HG02943 (cell line): ENCODE data around the gene GYG1.
A peak's percentile ranks its signal among the peaks of the same experiment; 100 is the strongest.
"Not testable (repeated sequence)": the region's sequence is repeated elsewhere in the genome, so short reads cannot be mapped to it uniquely, and the experiment has no call there.

ENCODE experiments used
- ATAC-seq: cut with Tn5 transposase; IDR thresholded peaks from one replicate; pipeline ENCODE4 v1.9.1; 2021; ENCODE audit warnings: mild to moderate bottlenecking, low read depth, moderate library complexity; ENCODE audit not compliant: unreplicated experiment

The GYG1 gene

DNA sequence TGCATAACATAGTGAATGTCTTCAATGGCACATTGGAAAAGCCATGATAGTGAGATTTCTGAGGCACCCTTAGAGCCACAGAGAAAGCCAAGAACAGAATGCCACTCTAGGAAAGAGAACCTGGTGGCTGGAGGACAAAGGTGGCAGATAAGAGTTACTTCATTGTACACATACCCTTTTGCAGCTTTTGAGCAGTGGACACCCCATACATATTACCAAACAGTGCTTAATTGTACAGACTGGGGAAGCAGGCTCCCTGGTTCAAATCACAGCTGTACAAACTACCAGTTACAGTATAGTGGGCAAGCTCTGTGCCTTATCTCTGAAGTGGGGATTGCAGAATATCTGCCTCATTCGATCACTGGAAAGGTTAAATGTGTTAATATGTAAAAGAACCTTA, 10.1 kb upstream of the GYG1 start:
- no peak for ATAC-seq

DNA sequence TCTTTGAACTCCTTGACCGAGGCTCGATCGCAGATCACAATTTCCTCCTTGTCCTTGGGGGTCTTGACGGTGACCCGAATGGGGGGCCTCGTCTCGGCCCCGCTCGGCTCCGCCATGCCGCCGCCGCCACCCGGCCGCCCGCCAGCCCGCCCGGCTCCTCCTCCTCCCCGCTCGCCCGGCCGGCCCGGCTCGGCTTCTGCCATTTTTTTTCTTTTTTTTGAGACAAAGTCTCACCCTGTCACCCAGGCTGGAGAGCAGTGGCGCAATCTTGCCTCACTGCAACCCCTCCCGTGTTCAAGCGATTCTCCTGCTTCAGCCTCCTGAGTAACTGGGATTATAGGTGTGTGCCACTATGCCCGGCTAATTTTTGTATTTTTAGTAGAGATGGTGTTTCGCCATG, 3.8 kb upstream of the GYG1 start:
- ATAC-seq = not testable (repeated sequence)

DNA sequence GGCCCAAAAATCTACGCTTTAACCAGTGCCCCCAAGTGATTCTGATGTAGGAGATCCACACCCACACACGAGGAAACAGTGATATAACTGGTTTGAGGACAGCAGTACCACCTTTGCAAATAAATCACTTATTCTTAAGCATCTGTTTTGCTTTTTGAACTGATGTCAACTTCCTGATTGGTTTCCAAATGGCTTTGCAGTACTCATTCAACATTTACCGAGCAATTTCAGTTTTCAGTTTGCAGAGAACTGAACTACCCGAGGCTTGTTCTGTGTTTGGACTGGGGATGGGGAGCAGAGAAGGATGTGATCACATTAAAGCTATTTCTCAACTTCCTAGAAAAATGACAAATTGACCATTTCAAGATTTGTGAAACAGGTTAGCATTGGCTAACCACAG, 1.1 kb upstream of the GYG1 start:
- peak; percentile 39 for ATAC-seq

DNA sequence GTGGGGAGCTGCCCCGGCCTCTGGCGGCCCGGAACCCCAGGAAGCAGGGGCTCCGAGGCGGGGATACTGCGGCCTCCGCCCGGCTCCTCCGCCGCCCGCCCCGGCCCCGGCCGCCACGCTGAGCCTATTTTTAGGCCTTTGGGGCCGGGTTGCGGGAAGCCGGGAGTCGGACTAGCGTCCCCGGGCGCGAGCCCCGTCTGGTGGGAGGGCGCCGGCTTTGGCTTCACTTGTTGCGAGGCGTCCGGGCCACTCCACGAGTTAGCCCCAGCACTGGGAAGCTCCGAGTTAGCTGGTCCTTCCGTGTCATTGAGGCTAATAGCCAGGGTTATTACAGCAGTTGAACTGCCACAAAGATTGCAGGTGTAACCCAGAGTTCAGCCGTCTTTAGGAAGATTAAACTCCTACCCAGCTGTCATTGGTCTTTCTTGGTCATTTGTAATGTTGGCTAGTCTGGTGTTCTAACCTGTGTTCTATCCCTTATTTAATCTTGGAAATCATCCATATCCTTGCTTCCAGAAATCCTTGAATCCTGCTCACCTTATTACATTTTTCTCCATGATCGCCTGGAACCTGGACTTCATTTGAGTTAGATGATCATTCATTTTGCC, 791 bp downstream of the GYG1 start:
- ATAC-seq = peak; percentile 22

DNA sequence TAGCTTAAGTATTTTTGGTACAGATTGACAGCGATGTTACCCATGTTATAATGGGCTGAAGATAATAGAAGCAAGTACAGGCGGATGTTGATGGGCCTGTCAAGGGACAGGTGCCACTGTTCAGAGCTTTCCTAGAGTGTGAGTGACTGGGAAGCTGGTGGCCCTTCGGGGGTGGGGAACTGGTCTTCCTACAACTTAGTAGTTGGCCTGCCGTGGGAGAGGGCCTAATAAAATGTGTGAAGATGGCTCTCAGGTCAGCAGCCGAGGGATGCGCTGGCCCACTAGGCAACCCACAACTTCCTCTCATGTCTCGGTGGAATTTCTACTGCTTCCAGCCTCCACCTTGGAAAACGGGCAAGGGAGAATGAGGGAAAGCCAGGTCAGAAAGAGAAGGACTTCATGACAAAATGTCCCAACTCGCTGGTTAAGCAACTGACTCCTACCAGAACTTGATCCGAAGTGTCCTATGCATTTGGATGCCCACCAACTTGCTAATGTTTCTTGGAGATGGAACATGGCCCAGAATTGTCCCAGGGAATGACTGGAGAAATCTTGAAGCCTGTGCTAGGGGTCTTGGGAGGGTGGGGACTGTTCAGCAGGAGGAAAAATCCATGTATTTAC, 1.4 kb downstream of the GYG1 start:
- no peak for ATAC-seq

DNA sequence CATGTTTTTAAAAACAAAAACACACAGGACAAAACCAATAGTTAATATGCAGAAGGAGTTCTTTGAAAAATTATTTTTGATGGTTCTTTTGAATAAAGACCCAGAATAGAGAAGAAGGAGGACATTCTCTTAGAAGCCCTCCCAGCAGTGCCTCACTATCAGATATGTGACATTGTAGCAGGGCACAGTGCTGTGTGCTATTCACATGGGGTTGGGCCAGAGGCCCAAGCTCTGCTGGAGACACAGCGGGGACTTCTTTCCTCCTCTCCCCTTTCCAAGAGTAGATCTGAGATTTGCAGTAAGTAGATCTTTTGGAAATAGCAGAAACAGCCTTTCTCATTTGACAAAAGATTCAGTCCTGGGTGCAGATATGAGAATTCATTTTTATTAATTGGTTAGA, 6.3 kb downstream of the GYG1 start:
- no peak for ATAC-seq

DNA sequence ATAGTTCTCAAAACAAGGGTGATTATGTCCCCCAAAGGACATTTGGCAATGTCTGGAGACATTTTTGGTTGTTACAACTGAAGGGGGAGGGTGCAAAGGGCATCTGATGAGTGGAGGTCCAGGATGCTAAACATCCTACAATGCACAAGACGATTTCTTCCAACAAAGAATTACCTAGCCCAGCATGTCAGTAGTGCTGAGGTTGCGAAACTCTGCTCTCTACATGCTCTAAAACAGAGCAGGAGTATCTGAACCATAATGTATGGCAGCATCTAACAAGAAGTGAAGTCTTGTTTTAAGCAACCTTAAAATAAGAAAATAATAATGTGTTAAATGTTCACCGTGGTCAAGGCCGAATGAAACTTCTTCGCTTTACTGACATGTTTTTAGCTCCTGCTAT, 7.0 kb downstream of the GYG1 start:
- no peak for ATAC-seq

DNA sequence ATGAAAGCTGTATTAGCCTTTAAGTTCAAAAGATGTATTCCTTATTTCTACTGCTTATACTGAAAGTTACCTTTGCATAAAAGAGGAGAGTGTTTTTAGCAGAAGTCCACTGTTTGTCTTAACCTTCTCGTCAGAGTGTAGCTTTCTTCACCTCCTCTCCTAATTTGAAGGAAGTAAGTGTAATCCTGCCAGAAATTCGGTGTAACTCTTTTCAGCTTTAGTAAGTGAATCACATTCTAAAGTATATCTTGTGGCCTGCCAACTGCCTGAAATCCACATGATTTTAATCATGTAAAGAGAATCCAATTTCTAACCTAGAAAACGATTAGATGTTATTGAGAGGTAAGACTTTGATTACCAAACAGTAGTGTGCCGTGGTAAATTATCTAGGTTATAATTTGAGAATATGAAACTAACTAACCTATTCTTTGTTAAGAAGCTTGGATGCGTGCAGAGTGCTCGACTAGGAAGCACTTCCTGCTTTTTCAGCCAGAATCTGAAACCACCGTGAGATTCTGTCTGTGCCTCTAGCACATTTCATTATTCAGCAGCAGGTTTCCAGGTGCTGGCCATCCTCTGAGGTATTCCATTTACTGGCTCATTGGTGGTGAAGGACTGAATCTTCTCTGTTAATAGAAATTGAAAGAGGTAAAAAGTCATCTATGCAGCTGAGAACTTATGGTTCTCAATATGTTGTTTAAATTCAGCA, 7.5 kb downstream of the GYG1 start:
- ATAC-seq = no peak

DNA sequence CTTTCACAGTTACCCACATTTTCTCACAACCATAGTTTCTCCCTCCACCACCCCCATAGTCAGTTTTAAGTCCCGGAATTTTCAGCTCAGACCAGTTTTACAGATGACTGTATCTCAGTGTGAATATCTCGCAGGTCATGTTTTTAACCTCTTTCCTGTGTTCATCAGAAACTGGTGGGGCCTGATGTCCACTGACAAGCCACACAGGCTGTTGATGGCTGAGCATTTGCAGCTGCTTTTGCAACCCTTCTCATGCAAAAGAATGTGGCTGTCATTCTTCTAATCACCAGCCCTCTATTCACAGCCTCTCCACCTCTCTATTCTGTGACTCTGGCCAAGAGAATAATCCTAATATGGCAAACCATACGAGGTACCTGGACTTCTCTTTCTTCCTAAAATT, 8.5 kb downstream of the GYG1 start:
- peak; percentile 46 for ATAC-seq

DNA sequence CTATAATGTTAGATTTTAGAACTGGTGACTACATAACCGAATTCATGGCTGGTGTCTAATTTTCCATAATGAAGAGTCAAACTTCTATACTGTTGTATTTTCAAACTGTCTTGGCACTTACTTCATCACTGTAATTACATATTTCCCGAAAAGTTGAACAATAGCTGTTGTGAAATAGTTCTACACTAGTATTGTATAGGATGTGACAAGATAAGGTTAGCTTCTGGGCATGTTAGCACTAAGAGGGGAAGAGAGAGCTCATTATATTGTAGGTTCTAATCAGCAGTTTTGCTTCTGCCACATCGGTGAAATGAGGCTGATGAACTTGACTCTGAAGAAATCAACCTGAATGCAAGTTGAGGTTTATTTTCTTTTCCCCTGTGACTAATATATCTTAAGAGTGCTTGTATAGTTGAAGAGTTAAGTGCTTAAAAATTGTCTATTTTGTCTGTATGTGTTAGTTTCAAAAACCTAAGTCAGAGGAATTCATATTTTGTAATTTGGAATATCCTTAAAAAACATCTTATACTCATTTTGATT, 8.9 kb downstream of the GYG1 start:
- no peak for ATAC-seq

DNA sequence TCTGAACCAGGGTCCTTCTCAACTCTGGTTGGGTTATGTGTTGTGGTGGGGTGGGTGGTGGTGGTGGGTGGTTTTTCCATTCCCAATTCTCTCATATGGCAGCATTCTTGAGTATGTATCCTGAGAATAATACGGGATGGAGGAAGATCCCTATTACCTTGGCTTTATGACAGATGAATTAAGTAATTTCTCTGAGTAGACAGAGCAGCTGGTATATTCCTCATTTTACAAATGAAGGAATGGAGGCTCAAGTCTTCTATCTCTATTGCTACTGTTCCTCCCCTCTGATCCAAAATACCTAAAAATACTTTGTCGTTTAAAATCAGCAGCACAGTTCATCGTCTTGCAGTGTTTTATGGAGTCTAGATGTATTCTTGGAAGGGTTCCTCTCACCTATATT, 10.4 kb downstream of the GYG1 start:
- no peak for ATAC-seq

DNA sequence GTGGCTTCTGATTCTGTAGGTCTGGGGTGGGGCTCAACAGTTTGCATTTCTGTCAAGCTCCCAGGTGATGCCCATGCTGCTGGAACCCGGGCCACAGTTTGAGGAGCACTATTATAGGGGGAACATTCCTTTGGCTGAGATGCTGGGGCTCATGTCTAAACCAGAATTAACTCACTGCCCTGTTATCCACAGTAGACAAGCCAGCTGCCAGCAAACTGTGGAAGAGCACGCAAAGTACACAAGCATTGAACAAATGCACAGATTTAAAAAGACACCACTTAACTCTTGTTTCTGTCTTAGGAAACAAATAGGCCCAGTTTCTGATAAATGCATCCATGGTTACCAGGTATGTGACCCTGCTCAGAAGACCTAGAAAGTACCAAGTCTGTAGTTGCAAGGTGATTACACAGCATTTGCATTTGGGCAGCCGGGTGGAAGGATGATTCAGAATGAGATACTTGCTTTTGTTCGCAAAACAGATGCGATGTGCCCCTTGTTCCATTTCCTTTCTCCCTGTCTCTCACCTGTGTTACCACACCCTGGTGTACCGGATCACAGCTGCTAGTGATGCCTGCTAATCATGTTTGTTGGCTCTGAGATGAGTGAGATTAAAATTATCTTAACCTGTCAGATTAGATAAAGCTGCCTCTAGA, 12.4 kb downstream of the GYG1 start:
- no peak for ATAC-seq

DNA sequence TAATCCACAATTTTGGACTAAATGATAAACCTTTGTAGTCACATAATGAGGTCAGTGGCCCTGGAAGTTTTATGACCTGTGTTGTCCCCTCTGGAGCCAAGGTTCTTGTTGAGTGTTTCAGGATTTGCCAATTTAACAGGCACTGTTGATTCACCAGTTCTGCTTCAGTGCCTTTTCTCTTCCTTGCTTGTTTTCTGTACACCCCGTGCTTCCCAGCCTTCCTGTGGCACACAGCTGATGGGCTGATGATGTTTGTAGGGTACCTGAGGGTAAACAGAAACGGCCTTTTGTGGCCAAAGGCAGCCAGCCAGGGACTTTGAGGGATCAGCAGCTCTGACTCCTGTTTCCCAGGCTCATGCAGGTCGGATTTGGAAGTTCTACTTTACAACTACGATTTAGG, 13.3 kb downstream of the GYG1 start:
- ATAC-seq = no peak

DNA sequence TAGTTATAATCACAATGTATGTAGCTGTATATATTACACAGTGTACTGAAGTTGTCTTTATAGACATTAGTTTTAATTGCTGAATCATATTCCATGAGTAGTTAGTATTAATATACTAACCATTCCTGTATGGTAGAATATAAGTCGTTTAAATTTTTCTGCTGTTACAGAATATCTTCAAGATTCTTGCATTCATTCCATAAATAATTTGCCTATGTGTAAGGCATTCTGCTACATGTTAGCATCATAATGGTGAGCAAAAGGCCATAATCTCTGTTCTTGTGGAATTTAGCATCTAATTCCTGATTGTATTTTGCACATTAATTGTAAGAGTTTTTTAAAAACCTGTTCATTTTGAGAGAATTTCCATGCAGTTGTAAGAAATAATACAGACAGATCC, 14.1 kb downstream of the GYG1 start:
- no peak for ATAC-seq

DNA sequence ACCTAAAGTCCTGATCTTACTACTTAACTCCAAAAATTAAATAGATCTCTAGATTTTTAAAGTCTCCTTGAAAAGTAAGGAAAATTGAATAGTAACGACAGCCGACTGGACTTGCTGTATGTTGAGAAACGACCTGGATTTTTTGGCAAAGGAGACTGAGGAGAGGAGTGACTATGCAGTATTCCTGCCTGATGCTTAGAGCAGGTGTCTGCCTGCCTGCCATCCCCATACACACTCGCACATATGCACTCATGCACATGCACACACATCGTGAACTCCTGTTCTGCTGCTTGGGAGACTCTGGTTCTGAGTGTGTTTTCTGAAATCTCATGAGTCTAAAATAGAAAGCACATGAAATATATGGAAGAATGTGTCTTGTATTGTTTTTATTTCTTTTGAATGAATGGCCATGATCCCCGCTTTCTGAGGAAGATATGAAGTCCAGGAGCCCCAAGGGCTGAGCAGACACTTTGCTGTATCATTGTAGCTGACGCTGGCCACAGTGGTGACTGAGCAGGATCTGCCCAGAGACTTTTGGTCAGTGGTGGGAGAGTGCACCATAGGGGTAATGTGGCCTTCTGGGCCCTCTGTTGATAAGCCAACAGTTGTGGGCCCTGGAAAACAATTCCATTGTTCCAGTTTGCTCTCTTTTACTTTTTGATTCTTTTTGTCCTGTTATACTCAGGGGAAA, 16.4 kb downstream of the GYG1 start:
- ATAC-seq = no peak

DNA sequence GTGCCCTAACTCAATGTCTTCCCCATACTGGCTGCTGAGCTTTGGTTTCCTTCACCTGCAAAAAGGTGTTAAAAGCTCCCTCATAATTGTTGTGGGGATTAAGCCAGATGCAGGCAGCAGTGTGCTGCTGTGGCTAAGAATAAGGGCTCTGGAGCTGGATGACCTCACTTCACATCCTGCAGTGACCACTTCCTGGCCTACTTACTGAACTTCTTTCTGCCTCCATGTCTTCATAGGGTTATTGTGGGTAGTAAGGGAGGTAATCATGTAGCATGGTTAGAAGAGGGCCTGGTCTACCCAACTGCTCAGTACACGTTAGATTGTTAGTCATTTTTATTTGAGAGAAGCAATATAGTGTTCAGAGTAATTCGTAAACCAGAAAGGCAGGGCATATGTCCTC, 18.4 kb downstream of the GYG1 start:
- ATAC-seq = peak; percentile 92

DNA sequence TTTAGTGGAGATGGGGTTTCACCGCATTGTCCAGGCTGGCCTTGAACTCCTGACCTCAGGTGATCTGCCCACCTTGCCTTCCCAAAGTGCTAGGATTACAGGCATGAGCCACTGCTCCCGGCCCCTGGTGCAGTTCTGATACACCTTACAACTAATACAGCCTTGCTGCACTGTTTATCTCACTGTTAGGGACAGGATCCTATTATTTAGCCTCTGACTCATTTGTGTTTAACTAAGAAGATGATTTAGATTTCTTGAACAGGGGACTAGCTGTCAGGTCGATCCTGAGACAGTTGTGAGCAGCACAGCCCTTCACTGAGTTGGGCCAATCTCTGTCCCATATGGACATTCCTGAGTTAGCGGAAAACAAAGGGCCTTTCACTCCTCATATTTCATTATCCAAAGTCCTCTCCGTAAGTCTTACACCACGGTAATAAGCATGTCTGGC, 19.2 kb downstream of the GYG1 start:
- ATAC-seq = no peak

DNA sequence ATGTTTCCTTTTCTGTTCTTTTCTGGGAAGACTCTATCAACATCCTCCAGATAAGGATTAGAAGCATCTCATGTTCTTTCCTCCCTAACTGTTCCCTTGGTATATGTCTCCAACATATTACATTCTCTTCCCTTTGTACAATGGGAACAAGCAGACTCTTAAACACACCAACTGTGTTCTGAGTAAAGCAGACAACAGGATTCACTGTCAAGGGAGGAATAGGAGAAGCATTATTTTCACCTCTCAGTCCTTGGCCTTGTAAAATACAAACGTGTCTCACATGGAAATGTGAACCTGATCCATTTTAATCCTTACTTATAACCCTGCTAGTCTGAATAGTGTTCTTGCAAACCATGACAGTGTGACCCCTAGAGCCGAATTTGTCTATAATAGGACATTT, 19.6 kb downstream of the GYG1 start:
- ATAC-seq = no peak

DNA sequence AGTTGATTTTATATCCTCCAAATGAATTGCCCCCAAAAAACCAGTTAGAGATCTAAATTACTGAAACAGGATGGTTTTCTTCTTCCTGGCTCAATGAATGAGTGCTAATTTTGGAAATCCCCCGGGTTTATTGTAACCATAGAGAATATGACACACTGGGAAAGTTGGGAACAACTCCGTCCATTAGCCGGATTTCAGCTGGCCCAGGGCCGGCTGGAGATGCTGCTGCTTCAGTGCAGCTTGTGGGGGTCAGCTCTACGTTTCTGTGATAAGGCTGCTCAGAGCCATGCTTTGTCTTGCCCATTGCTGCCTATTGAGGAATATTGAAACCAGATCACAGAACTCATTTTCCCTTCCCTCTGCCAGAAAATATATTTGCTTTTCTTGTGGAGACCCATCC, 20.3 kb downstream of the GYG1 start:
- no peak for ATAC-seq

DNA sequence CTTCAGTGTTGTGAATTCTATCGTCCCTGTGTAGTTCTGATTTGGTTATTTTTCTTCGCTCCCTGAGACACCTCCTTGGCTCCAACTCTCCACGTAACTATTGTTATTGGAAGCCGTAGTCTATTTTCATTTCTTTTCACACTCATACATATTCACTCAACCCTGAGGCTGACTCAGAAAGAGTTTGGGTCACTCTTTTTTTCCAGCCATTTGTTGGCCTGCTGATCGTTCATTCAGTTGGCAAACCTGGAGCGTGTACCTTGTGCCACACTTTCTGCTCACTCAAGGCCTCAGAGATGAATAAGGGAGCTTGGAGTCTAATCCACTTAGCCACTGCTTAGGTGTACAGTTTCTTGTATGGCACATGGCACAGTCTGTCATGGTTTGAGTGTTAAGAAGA, 22.4 kb downstream of the GYG1 start:
- no peak for ATAC-seq

DNA sequence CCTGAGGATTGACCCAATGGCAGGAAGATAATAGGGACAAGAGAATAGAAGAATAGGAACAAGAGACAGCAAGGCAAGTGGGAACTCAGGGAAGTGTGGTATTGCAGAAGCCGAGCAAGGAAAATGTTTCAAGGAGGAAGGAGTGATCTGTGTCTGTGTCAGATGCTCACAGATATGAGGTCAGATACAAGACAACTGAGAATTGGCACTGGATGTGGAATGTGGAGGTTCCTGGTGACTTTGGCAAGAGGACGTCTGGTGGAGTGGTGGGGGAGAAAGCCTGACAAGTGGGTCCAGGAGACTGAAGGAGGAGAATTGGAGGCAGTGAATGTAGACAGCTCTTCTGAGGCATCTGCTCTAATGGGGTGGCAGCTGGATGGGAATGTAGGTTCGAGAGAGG, 24.1 kb downstream of the GYG1 start:
- no peak for ATAC-seq
